ENCODE measurements around the gene MFGE8.

Gene MFGE8

GRCh38 chr15:88917760-88918159, 4.6 kb upstream of the MFGE8 start:
- no peak for DNase-seq

GRCh38 chr15:88915354-88915753, 2.2 kb upstream of the MFGE8 start:
- DNase-seq = no peak

GRCh38 chr15:88913850-88914169, 631 bp upstream of the MFGE8 start:
- DNase-seq = no peak

- no peak for DNase-seq
Observed at GRCh38 chr15:88912500-88912921, 668 bp downstream of the MFGE8 start.

- no peak for DNase-seq
Observed at GRCh38 chr15:88911766-88912118, 1.4 kb downstream of the MFGE8 start.

- DNase-seq = no peak
Observed at GRCh38 chr15:88909956-88910831, 3.0 kb downstream of the MFGE8 start.

- no peak for DNase-seq
Observed at GRCh38 chr15:88908697-88909621, 4.2 kb downstream of the MFGE8 start.

- DNase-seq = no peak
Observed at GRCh38 chr15:88908123-88908522, 5.1 kb downstream of the MFGE8 start.

- DNase-seq = no peak
Observed at GRCh38 chr15:88907111-88907510, 6.1 kb downstream of the MFGE8 start.

GRCh38 chr15:88906551-88906950, 6.6 kb downstream of the MFGE8 start:
- no peak for DNase-seq

GRCh38 chr15:88906130-88906529, 7.0 kb downstream of the MFGE8 start:
- no peak for DNase-seq

GRCh38 chr15:88905576-88905975, 7.6 kb downstream of the MFGE8 start:
- DNase-seq = no peak

- DNase-seq = no peak
Observed at GRCh38 chr15:88904624-88905327, 8.4 kb downstream of the MFGE8 start.

- DNase-seq = no peak
Observed at GRCh38 chr15:88904257-88904623, 8.9 kb downstream of the MFGE8 start.

GRCh38 chr15:88902846-88903245, 10.3 kb downstream of the MFGE8 start:
- no peak for DNase-seq

GRCh38 chr15:88902221-88902835, 10.9 kb downstream of the MFGE8 start:
- no peak for DNase-seq

- DNase-seq = no peak
Observed at GRCh38 chr15:88901508-88902220, 11.5 kb downstream of the MFGE8 start.

- no peak for DNase-seq
Observed at GRCh38 chr15:88900982-88901418, 12.2 kb downstream of the MFGE8 start.

GRCh38 chr15:88900309-88900981, 12.7 kb downstream of the MFGE8 start:
- DNase-seq = no peak

- DNase-seq = no peak
Observed at GRCh38 chr15:88899251-88899650, 13.9 kb downstream of the MFGE8 start.

GRCh38 chr15:88898736-88899135, 14.4 kb downstream of the MFGE8 start:
- DNase-seq = no peak
